SK-N-SH (cell line): ENCODE measurements around the gene THY1.

ENCODE experiments used
- CTCF ChIP-seq: fragments of 200-600 bp; sonication (generic); IDR thresholded peaks from 2 replicates; pipeline ENCODE4 v1.6.1; 2017; ENCODE audit warnings: antibody characterized with exemption, mild to moderate bottlenecking, moderate library complexity
- TF ChIP-seq, protein P1 (sequence below): IDR thresholded peaks from 2 replicates; pipeline ENCODE4 v1.4.0; 2012; ENCODE audit warnings: low read depth, borderline replicate concordance

- TF ChIP-seq, protein P1, sequence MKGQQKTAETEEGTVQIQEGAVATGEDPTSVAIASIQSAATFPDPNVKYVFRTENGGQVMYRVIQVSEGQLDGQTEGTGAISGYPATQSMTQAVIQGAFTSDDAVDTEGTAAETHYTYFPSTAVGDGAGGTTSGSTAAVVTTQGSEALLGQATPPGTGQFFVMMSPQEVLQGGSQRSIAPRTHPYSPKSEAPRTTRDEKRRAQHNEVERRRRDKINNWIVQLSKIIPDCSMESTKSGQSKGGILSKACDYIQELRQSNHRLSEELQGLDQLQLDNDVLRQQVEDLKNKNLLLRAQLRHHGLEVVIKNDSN: no peak
- TF ChIP-seq CTCF: no peak
These were observed 6.1 kb downstream of the THY1 start for GRCh38 chr11:119416606-119417580.
